HG03045 (cell line): Measurements from ENCODE around the gene KIF18B.

ENCODE experiments used
- ATAC-seq: cut with Tn5 transposase; IDR thresholded peaks from one replicate; pipeline ENCODE4 v1.9.1; 2021; ENCODE audit warnings: mild to moderate bottlenecking, moderate library complexity; ENCODE audit not compliant: unreplicated experiment

Gene KIF18B

DNA sequence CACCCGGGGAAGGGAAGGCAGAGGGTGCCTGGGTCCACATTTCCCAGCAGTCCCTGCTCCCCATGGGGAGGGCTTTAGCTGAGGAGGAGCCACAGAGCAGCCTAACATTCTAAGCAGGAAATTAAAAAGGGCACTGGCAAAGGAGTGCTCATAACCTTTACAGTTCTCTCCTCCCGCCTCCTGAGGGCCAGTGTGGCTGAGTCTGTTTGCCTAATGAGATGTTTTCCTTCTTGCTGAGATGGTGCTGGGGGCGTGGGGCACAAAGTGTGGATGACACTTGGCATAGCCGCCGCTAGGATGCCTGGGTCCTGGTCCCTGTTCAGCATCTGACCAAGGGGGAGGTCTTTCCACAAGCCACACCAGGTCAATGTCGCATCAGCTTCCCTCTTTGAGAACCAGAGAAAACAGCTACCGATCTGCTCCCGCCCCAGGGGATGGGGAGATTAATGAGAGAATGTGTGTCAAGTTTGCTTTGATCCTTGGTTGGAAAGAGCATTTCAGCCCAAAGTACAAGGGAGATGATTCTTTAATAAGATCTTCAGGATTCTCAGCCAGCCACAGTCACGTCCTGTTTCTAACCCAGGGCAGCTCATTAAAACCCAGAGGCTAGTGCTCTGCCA is 5.8 kb downstream of the KIF18B start:
- no peak for ATAC-seq

DNA sequence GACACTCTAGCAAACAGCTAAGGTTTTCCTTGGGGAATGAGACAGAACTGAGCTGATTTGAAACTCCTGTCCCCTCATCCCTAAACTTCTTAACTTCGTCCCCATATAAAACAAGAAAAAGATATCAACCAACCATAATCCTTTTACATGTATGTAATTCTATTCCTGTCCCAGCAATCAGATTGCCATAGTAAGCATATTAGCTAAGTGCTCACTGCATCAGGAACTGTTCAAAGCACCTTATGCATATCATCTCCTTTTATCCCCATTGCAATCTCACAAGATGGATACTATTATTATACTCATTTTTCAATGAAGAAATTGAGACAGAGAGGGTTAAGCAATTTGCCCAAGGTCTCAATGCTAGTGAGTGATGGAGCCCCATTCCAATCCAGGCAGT is 6.8 kb downstream of the KIF18B start:
- ATAC-seq, result no peak

GRCh38 chr17:44940317-44940716 is 7.3 kb downstream of the KIF18B start:
- no peak for ATAC-seq

- ATAC-seq, result no peak
Measured at GRCh38 chr17:44935116-44935515, 12.5 kb downstream of the KIF18B start.

DNA sequence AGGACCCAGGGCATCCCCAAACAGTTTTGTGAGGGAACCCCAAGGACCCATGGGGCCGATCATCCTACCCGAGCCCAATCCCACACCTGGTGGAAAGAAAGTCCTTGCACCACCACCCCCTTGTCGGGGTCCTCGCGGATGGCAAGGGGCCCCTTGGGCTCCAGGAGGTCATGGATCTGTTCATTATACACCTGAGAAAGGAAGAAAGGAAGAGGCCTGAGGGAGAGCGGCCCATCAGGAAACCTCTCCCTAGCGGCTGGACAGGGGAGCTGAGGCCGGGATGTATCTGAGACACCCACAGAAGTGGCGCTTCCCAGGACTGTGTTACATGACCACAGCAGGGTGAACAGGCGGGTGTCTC is 12.8 kb downstream of the KIF18B start:
- ATAC-seq, result no peak

DNA sequence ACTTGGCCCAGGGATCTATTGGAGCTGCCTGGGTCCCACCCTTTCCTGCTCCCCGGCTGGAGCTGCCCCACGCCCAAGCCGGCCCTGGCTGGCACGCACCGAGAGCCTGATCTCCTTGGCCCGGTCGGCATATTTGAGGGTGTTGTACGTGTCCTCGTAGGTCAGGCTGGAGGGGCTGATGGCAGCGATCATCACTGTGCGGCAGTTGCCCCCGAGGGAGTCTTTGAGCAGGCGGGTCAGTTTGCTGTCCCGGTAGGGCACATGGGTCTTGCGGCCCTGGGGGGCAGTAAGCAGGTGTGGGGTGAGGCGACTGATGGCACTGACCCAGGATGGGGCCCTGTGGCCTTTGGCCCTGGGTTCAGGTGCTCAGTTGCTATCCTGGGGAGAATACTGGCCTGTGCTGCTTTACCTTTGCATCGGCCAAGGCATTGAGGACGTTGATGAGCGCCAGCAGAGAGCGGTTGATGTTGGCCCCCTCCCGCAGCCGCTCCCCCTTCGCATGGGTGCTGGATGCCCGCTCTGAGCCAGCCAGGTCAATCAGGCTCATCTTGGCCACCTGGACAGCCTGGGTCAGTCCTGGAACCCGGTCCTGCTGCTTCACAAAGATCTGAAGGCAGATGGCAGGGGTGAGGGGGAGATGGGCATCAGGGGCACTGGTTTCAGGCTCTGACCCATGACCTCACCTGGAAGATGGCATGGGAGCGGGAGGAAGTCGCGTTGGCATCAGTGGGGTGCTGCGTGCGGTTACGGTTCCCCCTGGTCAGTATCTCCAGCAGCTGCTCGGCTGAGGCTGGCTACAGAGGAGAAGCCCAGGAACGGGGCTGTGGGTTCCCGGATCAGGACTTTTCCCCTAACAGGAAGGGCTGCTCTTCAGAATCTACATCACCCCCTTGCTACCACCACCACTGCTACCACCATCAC is 13.5 kb downstream of the KIF18B start:
- ATAC-seq, result no peak

- ATAC-seq, result no peak
Measured at GRCh38 chr17:44932787-44933097, 14.8 kb downstream of the KIF18B start.

DNA sequence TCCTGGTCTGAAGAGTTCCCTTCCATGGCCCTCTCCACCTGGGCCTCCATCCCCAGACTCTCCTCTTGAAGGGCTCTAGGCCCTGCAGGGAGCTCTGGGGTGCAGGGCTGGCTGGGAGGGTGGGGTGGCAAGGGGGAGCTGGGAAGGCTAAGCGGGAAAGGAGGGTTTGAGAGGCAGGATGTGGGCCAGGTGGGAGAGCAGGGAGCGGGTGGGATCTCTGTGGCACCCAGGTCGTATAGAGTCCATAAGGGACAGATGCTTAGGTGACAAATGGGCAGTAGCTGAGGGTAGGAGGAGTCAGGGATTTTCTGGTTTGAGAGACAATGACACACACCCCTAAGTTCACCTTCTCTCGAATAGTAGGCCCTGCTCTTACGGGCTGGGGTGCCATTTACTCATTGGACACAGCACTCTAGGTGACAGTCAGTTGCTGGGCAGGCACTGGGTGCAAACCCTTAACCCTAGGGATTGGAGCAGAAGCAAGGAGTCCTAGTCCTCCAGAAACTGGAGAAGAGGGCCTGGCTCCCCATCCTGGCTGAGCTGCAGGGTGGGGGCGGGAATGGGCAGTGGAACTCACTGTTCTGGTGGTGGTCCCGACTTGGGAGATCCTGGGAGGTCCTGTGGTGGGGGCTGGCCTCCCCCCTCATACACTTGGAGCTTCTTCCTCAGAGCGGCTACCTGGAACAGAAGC is 15.3 kb downstream of the KIF18B start:
- ATAC-seq, result no peak

DNA sequence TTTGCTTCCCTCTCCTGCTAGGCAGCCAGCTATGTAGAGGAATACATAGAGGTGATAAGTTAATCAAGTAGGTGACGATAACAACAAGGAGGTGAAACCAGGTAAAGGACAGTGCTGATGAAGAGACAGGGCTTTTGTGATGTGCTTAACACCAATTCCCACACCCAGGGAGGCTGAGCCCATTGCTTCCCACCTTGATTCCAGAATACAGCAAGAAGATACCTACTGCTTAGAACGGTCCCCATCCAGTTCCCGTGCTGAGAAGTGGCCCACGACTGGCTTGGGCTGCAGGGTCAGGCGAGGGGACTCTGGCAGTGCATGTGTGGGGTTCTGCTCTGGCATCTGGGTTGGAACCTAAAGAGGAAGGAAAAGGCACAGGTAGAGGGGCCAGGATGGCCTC is 16.2 kb downstream of the KIF18B start:
- ATAC-seq, result no peak

- ATAC-seq, result no peak
Measured at GRCh38 chr17:44930667-44931066, 16.9 kb downstream of the KIF18B start.

GRCh38 chr17:44928950-44929720 is 18.4 kb downstream of the KIF18B start:
- ATAC-seq, result no peak

DNA sequence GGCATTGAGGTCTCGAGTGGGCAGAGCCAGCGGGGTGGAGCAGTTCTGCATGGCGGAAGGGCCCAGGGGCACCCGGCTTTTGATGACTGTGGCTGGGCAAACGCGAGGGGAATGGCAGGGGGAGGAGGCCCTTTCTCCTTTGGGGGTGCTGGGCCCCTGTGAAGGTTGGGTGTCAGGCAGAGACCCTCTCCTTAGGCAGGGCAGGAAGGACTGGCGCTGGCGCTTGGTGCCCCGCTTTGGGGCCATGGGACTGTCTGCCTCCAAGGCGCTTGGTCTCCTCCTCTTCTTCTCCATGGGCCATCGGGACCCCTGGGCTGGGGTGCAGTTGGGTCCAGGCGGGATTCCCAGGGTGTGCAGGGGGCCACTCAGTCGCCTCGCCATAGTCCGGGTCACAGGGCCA is 19.4 kb downstream of the KIF18B start:
- no peak for ATAC-seq

- no peak for ATAC-seq
Measured at GRCh38 chr17:44927696-44928095, 19.9 kb downstream of the KIF18B start.

GRCh38 chr17:44926821-44927525 is 20.6 kb downstream of the KIF18B start:
- no peak for ATAC-seq

GRCh38 chr17:44925731-44926697 is 21.6 kb downstream of the KIF18B start:
- ATAC-seq, result no peak

DNA sequence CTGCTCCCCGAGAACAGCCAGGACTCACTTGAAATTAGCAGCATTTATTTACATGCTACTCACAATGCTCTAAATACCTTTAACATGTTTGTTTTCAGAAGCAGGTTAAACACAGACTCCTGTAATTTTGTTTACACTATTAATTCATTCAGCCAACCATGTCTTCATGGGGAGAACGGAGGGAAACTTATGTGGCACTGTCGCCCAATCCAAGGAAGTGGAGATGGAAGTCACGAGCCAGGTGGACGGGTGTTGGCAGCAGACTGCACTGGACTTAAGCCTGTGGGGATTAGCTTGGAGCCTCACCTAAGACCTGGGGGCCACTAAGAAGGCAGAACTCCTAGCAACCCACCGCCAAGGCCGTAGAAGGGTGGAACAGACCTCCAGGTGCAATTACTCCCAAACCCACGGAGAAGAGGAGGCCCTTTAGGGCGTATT is 23.4 kb downstream of the KIF18B start:
- ATAC-seq, result no peak

GRCh38 chr17:44922746-44923470 is 24.7 kb downstream of the KIF18B start:
- ATAC-seq, result no peak

DNA sequence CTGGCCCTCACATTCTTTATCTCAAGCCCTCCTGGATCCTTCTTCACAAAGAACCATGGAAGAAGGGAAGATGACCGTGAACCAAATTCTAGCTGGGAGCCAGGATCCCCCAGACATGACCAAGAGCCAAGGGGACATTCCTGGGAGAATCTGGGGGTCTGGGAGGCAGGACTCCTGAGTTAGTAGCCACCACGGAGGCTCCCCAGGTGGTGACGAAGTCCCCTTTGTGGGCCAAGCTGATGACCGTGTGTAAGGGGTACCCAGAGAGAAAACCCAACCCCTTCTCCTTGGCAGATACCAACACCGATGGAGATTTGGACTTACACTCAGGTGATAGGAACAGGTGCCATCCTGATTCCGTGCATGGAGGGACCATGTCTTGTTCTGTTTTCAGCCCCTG is 25.4 kb downstream of the KIF18B start:
- no peak for ATAC-seq
